T-helper 17 cell (primary cell): Measurements from ENCODE around the gene CDC42. TPM values are rescaled to one million over a fixed set of nuclear protein-coding genes. Genes with fewer than 3 reads are reported as not detected.
A peak's percentile ranks its signal among the peaks of the same experiment; 100 is the strongest.
"Not testable (repeated sequence)": the region's sequence is repeated elsewhere in the genome, so short reads cannot be mapped to it uniquely, and the experiment has no call there.

ENCODE experiments used
- ATAC-seq: fragments of 150-1000 bp; cut with Tn5 transposase; 2 replicates; pipeline ENCODE4 v1.10.0; 2021; ENCODE audit warnings: mild to moderate bottlenecking, moderate library complexity
- DNase-seq, 3 donors: peaks; one replicate each; pipeline versions ENCODE4 v3.0.0 to v3.0.0-alpha.2; 2020 to 2021
- H3K9me3 ChIP-seq: one replicate; pipeline ENCODE4 v1.7.0; 2013; ENCODE audit warnings: low read length, mild to moderate bottlenecking; ENCODE audit not compliant: control insufficient read depth, poor library complexity, severe bottlenecking
- H3K27ac Mint-ChIP-seq: one replicate; pipeline ENCODE4 v1.8.0; 2022; ENCODE audit warnings: mild to moderate bottlenecking, moderate library complexity, mixed read lengths
- H3K27me3 Mint-ChIP-seq: one replicate; pipeline ENCODE4 v1.8.0; 2022; ENCODE audit warnings: mixed read lengths
- H3K36me3 Mint-ChIP-seq: one replicate; pipeline ENCODE4 v1.8.0; 2022; ENCODE audit warnings: low read depth, mixed read lengths
- H3K4me1 Mint-ChIP-seq: one replicate; pipeline ENCODE4 v1.8.0; 2022; ENCODE audit warnings: mild to moderate bottlenecking, mixed read lengths
- H3K4me3 Mint-ChIP-seq: one replicate; pipeline ENCODE4 v1.8.0; 2022; ENCODE audit warnings: mild to moderate bottlenecking, moderate library complexity, mixed read lengths
- total RNA-seq, 4 donors: library from RNA in 2 of 4; stranded (reverse) in 2 of 4; gene quantifications; one replicate each; pipeline ENCODE4 v1.2.3 and lab custom pipeline; 2022 to 2026

Gene CDC42
- total RNA-seq, 2 donors from 2014 or later, result 371 to 385 TPM

- peaks cover 36% of the 10 kb centered on the region for H3K4me1 Mint-ChIP-seq
- H3K36me3 Mint-ChIP-seq, result no peaks in the 10 kb centered on the region
- ATAC-seq, result peak; percentile 67
Observed at GRCh38 chr1:22024485-22025367, 27.8 kb upstream of the CDC42 start.

GRCh38 chr1:22025368-22026155 lies 26.9 kb upstream of the CDC42 start:
- Mint-ChIP-seq H3K27ac (peak overlapping the region; percentile 99), H3K36me3 (no peaks in the 10 kb centered on the region), H3K4me3 (peak overlapping the region; percentile 91), H3K4me1 (peaks cover 42% of the 10 kb centered on the region), H3K27me3 (no peaks in the 10 kb centered on the region)
- no peaks in the 10 kb centered on the region for H3K9me3 ChIP-seq
- ATAC-seq (peak; percentile 77), DNase-seq (peak; percentile 67 to 86 (median 79))

More at GRCh38 chr1:22024485-22025367, 27.8 kb upstream of the CDC42 start:
- H3K27me3 Mint-ChIP-seq, result no peaks in the 10 kb centered on the region
- peak overlapping the region; percentile 99 for H3K27ac Mint-ChIP-seq
- no peaks in the 10 kb centered on the region for H3K9me3 ChIP-seq
- DNase-seq, result peak; percentile 54 to 75 (median 63)
- peak overlapping the region; percentile 91 for H3K4me3 Mint-ChIP-seq

- Mint-ChIP-seq H3K27me3 (no peaks in the 10 kb centered on the region), H3K36me3 (no peaks in the 10 kb centered on the region), H3K4me3 (no peak overlapping the region), H3K4me1 (peaks cover 51% of the 10 kb centered on the region), H3K27ac (peak overlapping the region; percentile 99)
- H3K9me3 ChIP-seq, result no peaks in the 10 kb centered on the region
- DNase-seq, result no peak
- no peak for ATAC-seq
Observed at GRCh38 chr1:22026924-22027289, 25.6 kb upstream of the CDC42 start.

GRCh38 chr1:22030057-22030456 lies 22.5 kb upstream of the CDC42 start:
- no peak overlapping the region for H3K4me3 Mint-ChIP-seq
- peaks cover 37% of the 10 kb centered on the region for H3K4me1 Mint-ChIP-seq
- no peaks in the 10 kb centered on the region for H3K36me3 Mint-ChIP-seq
- no peak for ATAC-seq
- H3K27me3 Mint-ChIP-seq, result no peaks in the 10 kb centered on the region
- no peak for DNase-seq
- H3K9me3 ChIP-seq, result no peaks in the 10 kb centered on the region
- H3K27ac Mint-ChIP-seq, result peak overlapping the region; percentile 91

GRCh38 chr1:22030473-22030872 lies 22.0 kb upstream of the CDC42 start:
- Mint-ChIP-seq H3K27ac (peak overlapping the region; percentile 91), H3K36me3 (no peaks in the 10 kb centered on the region), H3K4me1 (peaks cover 37% of the 10 kb centered on the region), H3K27me3 (no peaks in the 10 kb centered on the region), H3K4me3 (no peak overlapping the region)
- no peaks in the 10 kb centered on the region for H3K9me3 ChIP-seq
- DNase-seq (no peak), ATAC-seq (no peak)

GRCh38 chr1:22031214-22031962 lies 21.1 kb upstream of the CDC42 start:
- H3K27me3 Mint-ChIP-seq, result no peaks in the 10 kb centered on the region
- H3K4me3 Mint-ChIP-seq, result peak overlapping the region; percentile 76
- H3K9me3 ChIP-seq, result no peaks in the 10 kb centered on the region
- H3K4me1 Mint-ChIP-seq, result peaks cover 30% of the 10 kb centered on the region
- H3K36me3 Mint-ChIP-seq, result no peaks in the 10 kb centered on the region
- peak overlapping the region; percentile 91 for H3K27ac Mint-ChIP-seq
- DNase-seq (no peak), ATAC-seq (peak; percentile 84)

- ATAC-seq, result not testable (repeated sequence)
Observed at GRCh38 chr1:22034834-22035233, 17.7 kb upstream of the CDC42 start.

GRCh38 chr1:22037520-22037919 lies 15.0 kb upstream of the CDC42 start:
- H3K9me3 ChIP-seq, result no peaks in the 10 kb centered on the region
- H3K27ac Mint-ChIP-seq, result peak overlapping the region; percentile 97
- no peak for ATAC-seq
- H3K4me1 Mint-ChIP-seq, result peaks cover 25% of the 10 kb centered on the region
- no peak for DNase-seq
- H3K27me3 Mint-ChIP-seq, result no peaks in the 10 kb centered on the region
- no peak overlapping the region for H3K4me3 Mint-ChIP-seq
- H3K36me3 Mint-ChIP-seq, result no peaks in the 10 kb centered on the region

More at GRCh38 chr1:22034834-22035233, 17.7 kb upstream of the CDC42 start:
- H3K36me3 Mint-ChIP-seq, H3K27me3 Mint-ChIP-seq, DNase-seq, H3K9me3 ChIP-seq, H3K4me3 Mint-ChIP-seq, H3K27ac Mint-ChIP-seq: not testable (repeated sequence)
- peaks cover 31% of the 10 kb centered on the region for H3K4me1 Mint-ChIP-seq

- H3K27me3 Mint-ChIP-seq, result no peaks in the 10 kb centered on the region
- H3K27ac Mint-ChIP-seq, result peak overlapping the region; percentile 97
- no peaks in the 10 kb centered on the region for H3K36me3 Mint-ChIP-seq
- no peaks in the 10 kb centered on the region for H3K9me3 ChIP-seq
- no peak for ATAC-seq
- DNase-seq, result no peak
- peaks cover 29% of the 10 kb centered on the region for H3K4me1 Mint-ChIP-seq
- H3K4me3 Mint-ChIP-seq, result peak overlapping the region; percentile 49
Observed at GRCh38 chr1:22038036-22038435, 14.5 kb upstream of the CDC42 start.

GRCh38 chr1:22039594-22040285 lies 12.8 kb upstream of the CDC42 start:
- DNase-seq (peak; percentile 68 to 85 (median 84)), ATAC-seq (peak; percentile 96)
- Mint-ChIP-seq H3K36me3 (no peaks in the 10 kb centered on the region), H3K4me3 (peak overlapping the region; percentile 80), H3K4me1 (peaks cover 36% of the 10 kb centered on the region), H3K27ac (peak overlapping the region; percentile 97), H3K27me3 (no peaks in the 10 kb centered on the region)
- no peaks in the 10 kb centered on the region for H3K9me3 ChIP-seq

GRCh38 chr1:22040286-22040623 lies 12.3 kb upstream of the CDC42 start:
- H3K9me3 ChIP-seq, result no peaks in the 10 kb centered on the region
- peak overlapping the region; percentile 80 for H3K4me3 Mint-ChIP-seq
- peak overlapping the region; percentile 97 for H3K27ac Mint-ChIP-seq
- ATAC-seq (no peak), DNase-seq (no peak)
- peaks cover 41% of the 10 kb centered on the region for H3K4me1 Mint-ChIP-seq
- H3K27me3 Mint-ChIP-seq, result no peaks in the 10 kb centered on the region
- H3K36me3 Mint-ChIP-seq, result no peaks in the 10 kb centered on the region

GRCh38 chr1:22041505-22041904 lies 11.0 kb upstream of the CDC42 start:
- Mint-ChIP-seq H3K27me3 (no peaks in the 10 kb centered on the region), H3K36me3 (no peaks in the 10 kb centered on the region), H3K4me3 (peak overlapping the region; percentile 59), H3K27ac (peak overlapping the region; percentile 97), H3K4me1 (peaks cover 44% of the 10 kb centered on the region)
- DNase-seq (no peak), ATAC-seq (no peak)
- no peaks in the 10 kb centered on the region for H3K9me3 ChIP-seq
